ENCODE data around the gene SERPINA12. TPM values are rescaled to one million over a fixed set of nuclear protein-coding genes. Genes with fewer than 3 reads are reported as not detected.

SERPINA12 gene
- total and polyA plus RNA-seq, 2 experiments from 2014 or later: not detected

DNA sequence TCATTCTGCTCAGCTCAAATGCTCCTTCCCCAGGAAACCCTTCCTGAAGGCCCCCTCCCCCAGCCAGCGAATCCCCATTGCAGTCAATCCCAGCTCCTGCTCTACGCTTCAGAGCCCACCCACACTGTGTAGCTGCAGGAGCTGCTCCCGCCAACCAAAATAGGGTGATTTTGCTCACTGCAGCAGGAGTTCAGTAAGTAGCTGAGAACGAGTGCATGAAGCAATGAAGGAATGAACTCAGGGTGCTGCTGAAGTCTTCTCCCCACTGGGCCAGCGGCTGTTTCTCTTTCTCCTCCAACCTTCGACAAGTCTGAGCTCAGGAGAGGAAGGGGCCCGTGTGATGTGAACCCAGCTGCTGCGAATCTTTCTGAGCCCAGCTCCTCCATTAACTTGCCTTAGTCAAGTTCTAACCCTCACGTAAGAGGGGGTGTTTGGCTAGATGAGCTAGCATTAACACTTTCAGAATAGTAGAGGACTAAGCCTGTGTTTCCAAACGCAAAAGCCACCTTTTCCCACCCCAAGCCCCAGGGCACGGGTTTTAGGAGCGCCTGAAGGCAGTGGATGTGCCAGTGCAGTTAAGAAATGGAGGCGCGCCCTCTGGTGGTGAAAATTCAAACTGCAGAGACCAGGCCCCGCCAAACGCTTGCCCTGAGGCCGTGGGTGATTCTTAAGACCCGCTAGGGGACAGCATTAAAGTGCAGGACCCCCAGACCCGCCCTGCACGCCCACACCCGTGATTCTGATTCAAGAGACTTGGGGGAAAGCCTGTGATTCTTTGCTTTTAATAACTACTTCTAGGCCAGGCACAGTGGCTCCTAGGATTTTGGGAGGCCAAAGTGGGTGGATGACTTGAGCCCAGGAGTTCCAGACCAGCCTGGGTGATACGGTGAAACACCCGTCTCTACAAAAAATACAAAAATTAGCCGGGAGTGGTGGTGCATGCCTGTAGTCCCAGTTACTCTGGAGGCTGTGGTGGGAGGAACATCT, 40.0 kb upstream of the SERPINA12 start:
- no peaks in the 10 kb centered on the region for H3K27me3 ChIP-seq
- H3K4me3 ChIP-seq: no peak overlapping the region
- H3K9me3 ChIP-seq (ENCODE audit: low read depth): no peaks in the 10 kb centered on the region
- H3K36me3 ChIP-seq: no peaks in the 10 kb centered on the region
- H3K27ac ChIP-seq: no peak overlapping the region
- TF ChIP-seq, protein P1, sequence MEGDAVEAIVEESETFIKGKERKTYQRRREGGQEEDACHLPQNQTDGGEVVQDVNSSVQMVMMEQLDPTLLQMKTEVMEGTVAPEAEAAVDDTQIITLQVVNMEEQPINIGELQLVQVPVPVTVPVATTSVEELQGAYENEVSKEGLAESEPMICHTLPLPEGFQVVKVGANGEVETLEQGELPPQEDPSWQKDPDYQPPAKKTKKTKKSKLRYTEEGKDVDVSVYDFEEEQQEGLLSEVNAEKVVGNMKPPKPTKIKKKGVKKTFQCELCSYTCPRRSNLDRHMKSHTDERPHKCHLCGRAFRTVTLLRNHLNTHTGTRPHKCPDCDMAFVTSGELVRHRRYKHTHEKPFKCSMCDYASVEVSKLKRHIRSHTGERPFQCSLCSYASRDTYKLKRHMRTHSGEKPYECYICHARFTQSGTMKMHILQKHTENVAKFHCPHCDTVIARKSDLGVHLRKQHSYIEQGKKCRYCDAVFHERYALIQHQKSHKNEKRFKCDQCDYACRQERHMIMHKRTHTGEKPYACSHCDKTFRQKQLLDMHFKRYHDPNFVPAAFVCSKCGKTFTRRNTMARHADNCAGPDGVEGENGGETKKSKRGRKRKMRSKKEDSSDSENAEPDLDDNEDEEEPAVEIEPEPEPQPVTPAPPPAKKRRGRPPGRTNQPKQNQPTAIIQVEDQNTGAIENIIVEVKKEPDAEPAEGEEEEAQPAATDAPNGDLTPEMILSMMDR (IDR thresholded peaks at IDR 0.05; ENCODE audit: low read depth, low read length): peak; percentile 89
- no peaks in the 10 kb centered on the region for H3K4me1 ChIP-seq (ENCODE audit: low read depth)
- peak; percentile 71 to 74 for DNase-seq (ENCODE audit: low read depth in 1 of 2, low spot score in 1 of 2)

DNA sequence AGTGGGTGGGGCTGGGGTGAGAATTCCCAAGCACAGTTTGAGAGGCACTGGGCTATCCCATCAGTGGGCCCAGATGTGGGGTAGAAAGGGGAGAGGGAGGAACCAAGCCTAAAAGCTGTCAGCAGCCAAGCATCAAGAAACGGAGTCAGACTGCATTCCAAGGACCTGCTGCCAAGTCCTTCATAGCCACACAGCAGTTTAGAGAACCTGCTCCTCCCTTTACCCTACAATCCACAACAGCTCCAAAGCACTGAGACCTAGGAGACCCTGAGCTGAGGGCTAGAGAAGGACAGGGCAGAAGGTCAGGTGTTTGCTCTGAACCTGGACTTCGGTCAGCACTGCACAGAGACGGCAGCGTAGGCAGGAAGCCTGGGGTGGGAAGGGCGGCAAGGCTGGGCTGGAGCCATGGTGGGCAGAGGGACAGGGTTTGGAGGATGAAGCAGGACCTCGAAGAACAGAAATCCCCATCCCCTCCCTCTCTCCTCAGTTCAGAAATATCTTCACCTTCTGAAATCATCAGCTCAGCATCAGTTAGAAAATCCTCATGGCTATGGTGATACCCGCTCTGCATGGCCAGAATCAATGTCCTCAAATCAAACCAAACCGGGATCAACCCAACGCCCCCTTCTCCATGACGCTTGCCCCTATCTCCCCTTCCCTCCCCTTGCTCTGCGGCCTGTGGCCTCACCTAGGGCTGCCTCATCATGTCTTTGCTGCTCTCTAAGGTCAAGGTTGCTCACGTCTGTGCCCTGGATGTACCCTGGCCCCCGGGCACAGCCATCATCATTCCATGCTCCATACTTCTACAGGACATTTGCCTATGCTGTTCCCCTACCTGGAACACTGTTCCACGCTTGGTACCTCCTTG, 39.1 kb upstream of the SERPINA12 start:
- Histone ChIP-seq H3K27me3 (no peaks in the 10 kb centered on the region), H3K4me3 (no peak overlapping the region), H3K36me3 (no peaks in the 10 kb centered on the region), H3K4me1 (ENCODE audit: low read depth) (no peaks in the 10 kb centered on the region), H3K27ac (no peak overlapping the region), H3K9me3 (ENCODE audit: low read depth) (no peaks in the 10 kb centered on the region)
- peak in 1 of 2 donors; percentile 47 for DNase-seq (ENCODE audit: low read depth in 1 of 2, low spot score in 1 of 2)
- TF ChIP-seq, protein P1 (IDR thresholded peaks at IDR 0.05; ENCODE audit: low read depth, low read length): no peak

DNA sequence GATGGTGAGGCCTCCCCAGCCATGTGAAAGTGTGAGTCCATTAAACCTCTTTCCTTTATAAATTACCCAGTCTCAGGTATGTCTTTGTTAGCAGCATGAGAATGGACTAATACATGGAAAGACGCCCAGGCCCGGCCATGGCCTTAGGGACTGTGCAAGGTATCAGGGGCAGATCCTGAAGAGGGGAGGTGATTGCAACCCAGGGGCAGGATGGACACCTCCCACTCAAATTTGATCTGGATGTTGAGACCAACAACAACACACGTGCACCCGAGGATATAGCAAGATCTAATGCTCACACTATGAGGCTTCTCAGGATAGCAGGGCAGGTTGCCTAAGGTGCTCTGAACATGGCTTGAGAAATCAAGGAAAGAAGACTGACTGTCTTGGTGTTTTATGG, 38.5 kb upstream of the SERPINA12 start:
- H3K9me3 ChIP-seq (ENCODE audit: low read depth): no peaks in the 10 kb centered on the region
- H3K27ac ChIP-seq: no peak overlapping the region
- TF ChIP-seq, protein P1 (IDR thresholded peaks at IDR 0.05; ENCODE audit: low read depth, low read length): no peak
- no peak overlapping the region for H3K4me3 ChIP-seq
- H3K36me3 ChIP-seq: no peaks in the 10 kb centered on the region
- no peak for DNase-seq (ENCODE audit: low read depth in 1 of 2, low spot score in 1 of 2)
- no peaks in the 10 kb centered on the region for H3K27me3 ChIP-seq
- H3K4me1 ChIP-seq (ENCODE audit: low read depth): no peaks in the 10 kb centered on the region

DNA sequence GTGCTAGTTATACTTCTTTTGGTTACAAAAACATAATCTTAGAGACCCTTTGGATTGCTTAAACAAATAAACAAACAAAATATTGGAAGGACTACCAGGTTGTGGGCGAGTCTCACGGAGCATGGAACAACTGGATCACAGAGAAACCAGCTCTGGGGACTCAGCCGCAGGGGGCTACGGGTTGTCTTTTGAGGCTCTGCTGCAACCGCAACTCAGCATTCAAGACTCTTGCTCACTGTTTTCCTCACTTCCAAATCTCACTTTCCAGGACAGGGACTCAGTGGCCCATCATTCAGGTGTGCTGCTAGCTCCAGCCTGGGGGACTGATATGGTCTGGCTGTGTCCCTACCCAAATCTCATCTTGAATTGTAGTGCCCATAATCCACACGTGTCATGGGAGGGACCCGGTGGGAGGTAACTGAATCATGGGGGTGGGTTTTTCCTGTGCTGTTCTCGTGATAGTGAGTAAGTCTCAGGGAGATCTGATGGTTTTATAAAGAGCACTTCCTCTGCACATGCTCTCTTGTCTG, 37.9 kb upstream of the SERPINA12 start:
- H3K4me1 ChIP-seq (ENCODE audit: low read depth): no peaks in the 10 kb centered on the region
- no peak overlapping the region for H3K4me3 ChIP-seq
- H3K9me3 ChIP-seq (ENCODE audit: low read depth): no peaks in the 10 kb centered on the region
- no peaks in the 10 kb centered on the region for H3K27me3 ChIP-seq
- no peak overlapping the region for H3K27ac ChIP-seq
- TF ChIP-seq, protein P1 (IDR thresholded peaks at IDR 0.05; ENCODE audit: low read depth, low read length): no peak
- no peaks in the 10 kb centered on the region for H3K36me3 ChIP-seq
- no peak for DNase-seq (ENCODE audit: low read depth in 1 of 2, low spot score in 1 of 2)

DNA sequence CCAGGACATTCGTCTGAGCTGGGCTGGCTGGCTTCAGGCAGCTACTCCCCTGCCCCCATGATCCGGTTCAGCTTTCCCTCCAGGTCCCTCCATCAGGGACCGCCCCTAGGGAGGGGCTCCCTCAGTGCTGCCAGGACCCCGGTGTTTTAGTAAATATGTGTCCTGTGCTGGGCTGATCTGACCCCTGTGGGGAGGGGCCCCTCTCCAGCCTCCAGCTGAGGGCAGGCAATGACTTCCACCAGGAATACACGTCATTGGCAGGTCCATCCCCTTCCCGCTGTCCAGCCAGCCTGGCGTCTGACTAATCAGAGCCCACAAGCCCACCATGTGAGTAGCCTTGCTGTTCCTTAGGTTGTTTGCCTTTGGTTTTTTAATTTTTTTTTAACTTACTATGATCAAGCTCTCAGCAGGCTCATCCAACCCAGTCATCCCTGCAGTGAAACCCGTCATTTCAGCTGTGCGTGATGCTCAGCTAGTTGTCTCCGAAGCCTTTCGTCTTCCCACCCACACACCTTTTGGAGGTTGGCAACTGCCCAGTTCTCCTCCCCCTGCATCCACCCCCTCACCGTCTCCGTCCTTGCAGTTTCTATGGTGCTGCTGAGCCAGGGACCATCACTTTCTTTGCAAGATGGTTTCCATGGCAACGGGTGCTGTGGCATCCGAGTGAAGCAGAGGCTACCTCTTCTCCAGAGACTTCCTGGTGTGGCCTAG, 36.0 kb upstream of the SERPINA12 start:
- Histone ChIP-seq H3K4me3 (no peak overlapping the region), H3K27ac (no peak overlapping the region), H3K36me3 (no peaks in the 10 kb centered on the region), H3K9me3 (ENCODE audit: low read depth) (no peaks in the 10 kb centered on the region), H3K27me3 (no peaks in the 10 kb centered on the region), H3K4me1 (ENCODE audit: low read depth) (no peaks in the 10 kb centered on the region)
- TF ChIP-seq, protein P1 (IDR thresholded peaks at IDR 0.05; ENCODE audit: low read depth, low read length): no peak
- peak in 1 of 2 donors; percentile 40 for DNase-seq (ENCODE audit: low read depth in 1 of 2, low spot score in 1 of 2)

Data from cardiac muscle cell (in vitro differentiated cells and primary cell).